GM21717 (cell line): Measurements from ENCODE around the gene FXYD1.
"Not testable (repeated sequence)": the region's sequence is repeated elsewhere in the genome, so short reads cannot be mapped to it uniquely, and the experiment has no call there.

Experiments
- ATAC-seq: cut with Tn5 transposase; IDR thresholded peaks from one replicate; pipeline ENCODE4 v1.9.1; 2021; ENCODE audit warnings: mild to moderate bottlenecking, moderate library complexity; ENCODE audit not compliant: unreplicated experiment

FXYD1 gene

GRCh38 chr19:35124098-35125060, 14.2 kb upstream of the FXYD1 start:
- no peak for ATAC-seq

GRCh38 chr19:35125270-35125717, 13.3 kb upstream of the FXYD1 start:
- no peak for ATAC-seq

- no peak for ATAC-seq
Observed at GRCh38 chr19:35125749-35126623, 12.6 kb upstream of the FXYD1 start.

- no peak for ATAC-seq
Observed at GRCh38 chr19:35126624-35126959, 12.0 kb upstream of the FXYD1 start.

GRCh38 chr19:35127871-35128270, 10.8 kb upstream of the FXYD1 start:
- no peak for ATAC-seq

GRCh38 chr19:35128398-35129057, 10.1 kb upstream of the FXYD1 start:
- no peak for ATAC-seq

- not testable (repeated sequence) for ATAC-seq
Observed at GRCh38 chr19:35129724-35130274, 8.8 kb upstream of the FXYD1 start.

GRCh38 chr19:35130761-35131720, 7.6 kb upstream of the FXYD1 start:
- no peak for ATAC-seq

GRCh38 chr19:35132254-35132653, 6.4 kb upstream of the FXYD1 start:
- no peak for ATAC-seq

- ATAC-seq, result no peak
Observed at GRCh38 chr19:35133826-35134225, 4.8 kb upstream of the FXYD1 start.

- no peak for ATAC-seq
Observed at GRCh38 chr19:35134601-35135242, 3.9 kb upstream of the FXYD1 start, which contains the start of gene LGI4. LGI4 (minus strand) TSS chr19:35135059; CDS start chr19:35134680, 379 bp downstream.

GRCh38 chr19:35135389-35135909, 3.2 kb upstream of the FXYD1 start:
- no peak for ATAC-seq

- ATAC-seq, result no peak
Observed at GRCh38 chr19:35136231-35136630, 2.4 kb upstream of the FXYD1 start.

GRCh38 chr19:35136977-35137702, 1.5 kb upstream of the FXYD1 start:
- ATAC-seq, result no peak

GRCh38 chr19:35140207-35140961, 1.8 kb downstream of the FXYD1 start:
- ATAC-seq, result no peak

- ATAC-seq, result no peak
Observed at GRCh38 chr19:35140962-35141836, 2.6 kb downstream of the FXYD1 start.
